GM12865 (cell line): Measurements from ENCODE around the gene PEAR1.

Experiments
- DNase-seq: peaks from one replicate; pipeline ENCODE4 v3.0.0; 2010; ENCODE audit warnings: low read depth
- H3K4me3 ChIP-seq: 2 replicates; pipeline ENCODE4 v1.5.1; 2011; ENCODE audit warnings: mild to moderate bottlenecking, low read depth, low read length, control low read depth
- CTCF ChIP-seq: IDR thresholded peaks from 2 replicates; pipeline ENCODE4 v1.5.1; 2011; ENCODE audit warnings: low read length, control low read depth, low read depth, inconsistent platforms; ENCODE audit not compliant: insufficient read depth; ENCODE audit errors: missing control alignments

PEAR1 gene

DNA sequence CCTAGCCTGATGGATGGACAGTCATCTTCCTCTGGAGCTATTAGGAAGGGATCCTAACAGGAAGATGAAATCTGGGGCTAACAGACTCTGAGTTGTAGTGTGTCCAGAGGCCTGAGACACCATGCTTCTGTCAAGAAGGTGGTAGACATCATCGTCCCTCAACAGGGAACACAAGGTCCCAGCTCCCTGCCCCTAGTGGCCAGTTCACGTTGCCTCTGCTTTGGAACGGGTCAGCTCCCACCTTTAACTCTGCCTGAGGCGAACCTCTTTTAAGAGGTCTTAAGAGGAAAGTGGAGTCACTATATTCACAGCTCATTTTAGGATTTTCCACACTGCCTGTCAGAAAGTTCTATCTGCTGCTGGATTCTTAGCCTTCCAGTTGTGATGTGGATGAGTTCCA lies 55.2 kb downstream of the PEAR1 start:
- peak; percentile 37 for TF ChIP-seq CTCF
- H3K4me3 ChIP-seq = no peak overlapping the region
- no peak for DNase-seq

DNA sequence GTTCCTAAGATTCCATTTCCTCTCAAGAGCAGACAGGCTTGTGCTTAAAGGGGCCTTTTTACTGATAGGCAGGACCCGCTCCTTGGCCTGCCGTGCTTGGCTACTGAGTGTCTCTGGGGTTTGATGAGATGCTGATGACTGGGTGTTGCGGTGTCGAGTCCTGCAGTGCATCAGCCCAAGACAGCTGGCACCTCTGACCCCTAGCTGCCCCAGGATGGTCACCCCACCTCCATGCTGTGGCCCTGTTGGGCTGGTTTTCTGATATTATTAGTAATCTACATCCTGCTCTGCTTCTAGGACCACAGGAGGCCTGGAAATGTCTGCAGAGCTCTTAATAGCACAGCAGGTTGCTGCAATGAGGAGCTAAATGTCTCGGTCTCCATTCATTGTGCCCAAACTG lies 55.6 kb downstream of the PEAR1 start:
- no peak for TF ChIP-seq CTCF
- no peak for DNase-seq
- H3K4me3 ChIP-seq = no peak overlapping the region

DNA sequence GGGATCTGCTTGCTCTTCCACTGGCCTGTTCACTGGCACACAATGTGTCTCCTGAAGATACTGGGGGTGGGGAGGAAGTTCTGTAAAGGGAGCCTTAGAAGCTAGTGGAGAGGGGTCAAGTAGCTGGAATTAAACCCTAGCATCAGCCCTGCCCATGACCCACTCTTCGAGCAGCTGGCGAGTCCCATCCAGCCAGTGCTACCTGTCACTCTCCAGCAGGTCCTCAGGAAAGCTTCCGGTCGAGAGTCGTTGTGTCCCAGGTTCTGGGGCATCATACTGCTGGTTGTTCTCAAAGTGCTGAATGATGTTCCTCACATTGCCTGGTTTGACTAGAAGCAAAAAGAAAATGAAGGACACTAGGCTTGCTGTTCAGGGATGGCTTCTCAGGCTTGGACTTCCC lies 57.9 kb downstream of the PEAR1 start:
- DNase-seq = no peak
- no peak overlapping the region for H3K4me3 ChIP-seq
- no peak for TF ChIP-seq CTCF

DNA sequence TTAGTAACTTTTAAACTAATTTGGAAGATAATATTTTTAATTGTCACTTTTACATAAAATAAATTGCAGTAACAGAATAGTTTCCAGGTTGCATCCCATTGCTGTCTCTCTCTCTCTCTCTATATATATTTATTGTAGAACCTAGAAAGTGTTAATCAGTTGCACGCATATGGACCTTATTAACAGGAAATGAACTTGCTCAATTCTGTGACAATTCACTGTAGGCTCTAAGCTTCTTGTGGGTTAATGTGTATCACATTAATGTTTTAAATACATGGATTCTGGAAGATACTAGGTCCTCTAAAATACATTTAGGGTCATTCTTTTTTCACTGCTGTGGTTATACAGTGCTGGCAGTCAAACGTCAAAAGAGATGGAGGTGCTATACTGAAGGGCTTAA lies 60.1 kb downstream of the PEAR1 start:
- no peak for DNase-seq
- TF ChIP-seq CTCF = no peak
- H3K4me3 ChIP-seq = no peak overlapping the region

GRCh38 chr1:156956333-156956732 lies 62.8 kb downstream of the PEAR1 start:
- no peak overlapping the region for H3K4me3 ChIP-seq
- no peak for DNase-seq
- TF ChIP-seq CTCF = no peak

DNA sequence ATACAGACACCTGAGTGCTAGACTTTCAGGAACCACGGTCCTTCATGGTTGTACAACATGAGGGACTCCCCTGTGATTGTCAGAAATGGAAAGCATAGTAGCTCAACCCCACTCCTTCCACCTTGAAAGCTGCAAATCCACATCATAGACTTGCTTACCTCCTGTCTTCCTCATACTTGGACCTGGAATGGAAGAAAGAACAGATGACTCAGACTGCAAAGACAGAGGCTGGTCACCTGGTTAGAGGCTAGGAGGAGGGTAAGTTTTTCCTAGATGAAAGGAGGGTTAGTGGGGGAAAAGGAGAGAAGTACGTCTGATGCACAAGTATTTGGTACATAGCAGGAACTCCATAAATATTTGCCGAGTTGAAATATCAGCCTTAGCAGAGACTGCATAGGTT lies 64.1 kb downstream of the PEAR1 start:
- no peak overlapping the region for H3K4me3 ChIP-seq
- no peak for TF ChIP-seq CTCF
- no peak for DNase-seq

DNA sequence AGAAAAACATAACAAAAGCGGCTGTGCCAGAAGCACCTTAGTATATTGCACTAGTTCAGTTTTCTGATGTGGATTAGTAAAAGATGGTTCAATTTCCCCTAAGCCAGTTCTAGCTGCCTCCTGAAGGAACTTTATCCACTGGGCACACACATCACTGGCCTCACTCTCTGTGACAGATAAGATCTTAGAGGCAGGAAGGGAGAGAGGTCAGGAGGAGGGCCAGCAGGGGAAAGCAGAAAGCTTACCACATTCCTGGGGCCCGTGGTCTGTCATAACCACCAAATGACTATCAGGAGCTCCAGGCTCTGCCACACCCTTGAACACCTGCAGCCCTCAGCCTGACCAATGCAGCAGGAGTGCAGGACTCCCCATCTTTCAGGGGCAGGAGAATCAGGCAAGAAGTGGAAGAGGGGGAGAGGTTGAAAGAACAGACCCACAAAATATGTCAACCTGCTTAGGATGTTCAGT lies 64.8 kb downstream of the PEAR1 start:
- no peak overlapping the region for H3K4me3 ChIP-seq
- no peak for TF ChIP-seq CTCF
- no peak for DNase-seq
